GM19239 (cell line): Measurements from ENCODE around the gene MT3.
A peak's percentile ranks its signal among the peaks of the same experiment; 100 is the strongest.
"Not testable (repeated sequence)": the region's sequence is repeated elsewhere in the genome, so short reads cannot be mapped to it uniquely, and the experiment has no call there.

Source experiments
- DNase-seq: peaks from one replicate; pipeline ENCODE4 v3.0.0; 2011; ENCODE audit warnings: low spot score; ENCODE audit not compliant: insufficient read length
- FAIRE-seq: peaks from 2 replicates; lab custom pipeline; 2011; peaks lifted over from hg19 to GRCh38; lab: Jason Lieb, UNC

Gene MT3

GRCh38 chr16:56608043-56608875, 18.9 kb downstream of the MT3 start, which contains the start of gene MT2A:
Gene MT2A, plus strand, starts transcription at chr16:56608584. Its CDS starts 72 bp downstream, at chr16:56608656.
- FAIRE-seq (peak; percentile 45), DNase-seq (peak; percentile 88)

- FAIRE-seq: peak; percentile 23
- no peak for DNase-seq
Observed at GRCh38 chr16:56608876-56609462, 19.6 kb downstream of the MT3 start.

GRCh38 chr16:56609463-56609921, 20.2 kb downstream of the MT3 start:
- peak; percentile 84 for FAIRE-seq
- peak; percentile 65 for DNase-seq

- FAIRE-seq (no peak), DNase-seq (no peak)
Observed at GRCh38 chr16:56610017-56610608, 20.8 kb downstream of the MT3 start.

GRCh38 chr16:56610609-56611111, 21.3 kb downstream of the MT3 start:
- DNase-seq (no peak), FAIRE-seq (no peak)

GRCh38 chr16:56611281-56611833, 22.0 kb downstream of the MT3 start:
- no peak for FAIRE-seq
- DNase-seq: no peak

- FAIRE-seq (no peak), DNase-seq (no peak)
Observed at GRCh38 chr16:56613706-56614105, 24.4 kb downstream of the MT3 start.

GRCh38 chr16:56614549-56614991, 25.2 kb downstream of the MT3 start:
- DNase-seq: no peak
- no peak for FAIRE-seq

- FAIRE-seq (no peak), DNase-seq (no peak)
Observed at GRCh38 chr16:56615353-56615752, 26.0 kb downstream of the MT3 start.

- FAIRE-seq (no peak), DNase-seq (no peak)
Observed at GRCh38 chr16:56616608-56617211, 27.4 kb downstream of the MT3 start.

GRCh38 chr16:56617212-56618085, 28.1 kb downstream of the MT3 start:
- DNase-seq (no peak), FAIRE-seq (no peak)

- FAIRE-seq: no peak
Observed at GRCh38 chr16:56618138-56618537, 28.8 kb downstream of the MT3 start.

GRCh38 chr16:56620339-56620897, 31.1 kb downstream of the MT3 start:
- DNase-seq: no peak

More at GRCh38 chr16:56618138-56618537, 28.8 kb downstream of the MT3 start:
- DNase-seq: no peak

GRCh38 chr16:56621665-56622445, 32.5 kb downstream of the MT3 start:
- not testable (repeated sequence) for FAIRE-seq, DNase-seq

More at GRCh38 chr16:56620339-56620897, 31.1 kb downstream of the MT3 start:
- FAIRE-seq: no peak

GRCh38 chr16:56623184-56623583, 33.9 kb downstream of the MT3 start:
- not testable (repeated sequence) for FAIRE-seq, DNase-seq

GRCh38 chr16:56623637-56624036, 34.3 kb downstream of the MT3 start:
- FAIRE-seq (no peak), DNase-seq (no peak)

- no peak for FAIRE-seq
Observed at GRCh38 chr16:56625140-56625942, 36.0 kb downstream of the MT3 start, which contains the start of gene MT1E. Gene MT1E, plus strand, starts transcription at chr16:56625781. Its CDS starts 71 bp downstream, at chr16:56625852.

More at GRCh38 chr16:56625140-56625942, 36.0 kb downstream of the MT3 start, which contains the start of gene MT1E:
- DNase-seq: no peak
